H1 (cell line): Measurements from ENCODE around the gene FAM181A. TPM values are rescaled to one million over a fixed set of nuclear protein-coding genes. Genes with fewer than 3 reads are reported as not detected.

Experiments
- BACH1 ChIP-seq: IDR thresholded peaks from 2 replicates; pipeline ENCODE4 v1.6.1; 2012; ENCODE audit warnings: low read length, improper control_type of control experiment
- CBX8 ChIP-seq: fragments of 300-800, 300-1000 bp; sonication (generic); IDR thresholded peaks from 2 replicates; pipeline ENCODE4 v1.7.1; 2016; ENCODE audit warnings: low read depth, low read length, borderline replicate concordance
- CEBPB ChIP-seq: IDR thresholded peaks from 2 replicates; pipeline ENCODE4 v1.6.1; 2012; ENCODE audit warnings: low read depth, low read length
- CREB1 ChIP-seq: IDR thresholded peaks from 2 replicates; pipeline ENCODE4 v1.6.1; 2012; ENCODE audit warnings: inconsistent platforms
- EGR1 ChIP-seq: IDR thresholded peaks from 2 replicates; pipeline ENCODE4 v1.6.1; 2011; ENCODE audit warnings: low read depth, low read length, borderline replicate concordance
- FOSL1 ChIP-seq: IDR thresholded peaks from 2 replicates; pipeline ENCODE4 v1.6.1; 2011; ENCODE audit warnings: mild to moderate bottlenecking, low read depth, low read length, moderate library complexity; ENCODE audit not compliant: insufficient read depth
- JUN ChIP-seq: IDR thresholded peaks from 2 replicates; pipeline ENCODE4 v1.6.1; 2011; ENCODE audit warnings: low read depth, mild to moderate bottlenecking, improper control_type of control experiment, low read length
- KDM1A ChIP-seq: fragments of 200-600, 300-600 bp; sonication (generic); IDR thresholded peaks from 2 replicates; pipeline ENCODE4 v1.7.1; 2016; ENCODE audit warnings: mild to moderate bottlenecking, low read length, borderline replicate concordance
- KDM4A ChIP-seq: IDR thresholded peaks from one replicate; pipeline ENCODE4 v1.7.1; 2012; ENCODE audit warnings: low read depth, mild to moderate bottlenecking, moderate library complexity, low read length, inconsistent platforms; ENCODE audit not compliant: severe bottlenecking
- NRF1 ChIP-seq: IDR thresholded peaks from 2 replicates; pipeline ENCODE4 v1.6.1; 2011; ENCODE audit warnings: mild to moderate bottlenecking, low read depth, low read length, improper control_type of control experiment
- POLR2A ChIP-seq, 2 experiments: IDR thresholded peaks; 1 replicate in 1 of 2; 2 replicates in 1 of 2; pipeline ENCODE4 v1.6.1; 2011; ENCODE audit warnings: low read depth in 2 of 2, low read length in 2 of 2, mild to moderate bottlenecking in 2 of 2; ENCODE audit errors: control extremely low read depth in 1 of 2
- POU5F1 ChIP-seq: IDR thresholded peaks from 2 replicates; pipeline ENCODE4 v1.6.1; 2011; ENCODE audit warnings: low read depth, mild to moderate bottlenecking, low read length, moderate library complexity
- RAD21 ChIP-seq, 2 experiments: IDR thresholded peaks in 1 of 2; conservative IDR thresholded peaks in 1 of 2; 2 replicates each; pipeline ENCODE4 v1.6.1; 2011; ENCODE audit warnings: low read depth in 2 of 2, low read length in 2 of 2, improper control_type of control experiment in 1 of 2, inconsistent platforms in 1 of 2, mild to moderate bottlenecking in 1 of 2, moderate library complexity in 1 of 2
- RFX5 ChIP-seq: IDR thresholded peaks from 2 replicates; pipeline ENCODE4 v1.6.1; 2011; ENCODE audit warnings: low read depth, low read length, improper control_type of control experiment, borderline replicate concordance
- RNF2 ChIP-seq: fragments of 200-900, 300-1000 bp; sonication (generic); IDR thresholded peaks from 2 replicates; pipeline ENCODE4 v1.7.1; 2016; ENCODE audit warnings: borderline replicate concordance, low read depth, mild to moderate bottlenecking, antibody characterized with exemption, low read length; ENCODE audit not compliant: poor library complexity, severe bottlenecking; ENCODE audit errors: missing control alignments
- SIN3A ChIP-seq, 2 experiments: IDR thresholded peaks in 1 of 2; conservative IDR thresholded peaks in 1 of 2; 2 replicates each; pipeline ENCODE4 v1.6.1; 2011 to 2012; ENCODE audit warnings: low read length in 2 of 2, improper control_type of control experiment in 1 of 2, low read depth in 1 of 2, mild to moderate bottlenecking in 1 of 2
- SIX5 ChIP-seq: IDR thresholded peaks from 2 replicates; pipeline ENCODE4 v1.6.1; 2011; ENCODE audit warnings: mild to moderate bottlenecking, low read depth, low read length
- SP4 ChIP-seq: IDR thresholded peaks from 2 replicates; pipeline ENCODE4 v1.6.1; 2012; ENCODE audit warnings: low read length, inconsistent platforms
- SUZ12 ChIP-seq: fragments of 200-600 bp; sonication (generic); IDR thresholded peaks from 2 replicates; pipeline ENCODE4 v1.6.1; 2012; ENCODE audit warnings: mild to moderate bottlenecking, inconsistent platforms, low read length, moderate library complexity, mixed read lengths
- TAF1 ChIP-seq: IDR thresholded peaks from 2 replicates; pipeline ENCODE4 v1.6.1; 2011; ENCODE audit warnings: mild to moderate bottlenecking, low read depth, low read length
- TAF7 ChIP-seq: optimal IDR thresholded peaks from 2 replicates; pipeline ENCODE3; 2011; ENCODE audit warnings: low read depth, mild to moderate bottlenecking, inconsistent platforms, low read length, moderate library complexity, borderline replicate concordance
- polyA plus RNA-seq, 7 experiments: library from polyadenylated mRNA; depleted of rRNA in 3 of 7; stranded (reverse) in 5 of 7; unstranded in 2 of 7; fragments of >200 nt in 5 of 7; fragments of 200-250 nt in 2 of 7; gene quantifications; 1 replicate in 5 of 7; 2 replicates in 1 of 7; 4 replicates in 1 of 7; pipeline versions ENCODE4 v1.2.1 to v1.2.3, GENCODE V29; 2011 to 2013; ENCODE audit warnings: missing spikeins in 2 of 7, mixed read lengths in 2 of 7
- total RNA-seq: library from RNA; stranded (reverse); fragmentation: NEBNext Ultra II Directional; extraction: Animal tissue kit (Norgen Biotek cat#: 25700); gene quantifications from 2 replicates; pipeline ENCODE4 v1.2.1, GENCODE V29; 2021
- TF ChIP-seq, protein P1 (sequence below): IDR thresholded peaks from 2 replicates; pipeline ENCODE4 v1.6.1; 2011; ENCODE audit warnings: low read depth, mild to moderate bottlenecking, low read length; ENCODE audit not compliant: insufficient read depth

The FAM181A gene
- total and polyA plus RNA-seq, 2 of the 8 experiments (the other 6 are each of a cell fraction or from before 2014, with no cell fraction given): not detected

DNA sequence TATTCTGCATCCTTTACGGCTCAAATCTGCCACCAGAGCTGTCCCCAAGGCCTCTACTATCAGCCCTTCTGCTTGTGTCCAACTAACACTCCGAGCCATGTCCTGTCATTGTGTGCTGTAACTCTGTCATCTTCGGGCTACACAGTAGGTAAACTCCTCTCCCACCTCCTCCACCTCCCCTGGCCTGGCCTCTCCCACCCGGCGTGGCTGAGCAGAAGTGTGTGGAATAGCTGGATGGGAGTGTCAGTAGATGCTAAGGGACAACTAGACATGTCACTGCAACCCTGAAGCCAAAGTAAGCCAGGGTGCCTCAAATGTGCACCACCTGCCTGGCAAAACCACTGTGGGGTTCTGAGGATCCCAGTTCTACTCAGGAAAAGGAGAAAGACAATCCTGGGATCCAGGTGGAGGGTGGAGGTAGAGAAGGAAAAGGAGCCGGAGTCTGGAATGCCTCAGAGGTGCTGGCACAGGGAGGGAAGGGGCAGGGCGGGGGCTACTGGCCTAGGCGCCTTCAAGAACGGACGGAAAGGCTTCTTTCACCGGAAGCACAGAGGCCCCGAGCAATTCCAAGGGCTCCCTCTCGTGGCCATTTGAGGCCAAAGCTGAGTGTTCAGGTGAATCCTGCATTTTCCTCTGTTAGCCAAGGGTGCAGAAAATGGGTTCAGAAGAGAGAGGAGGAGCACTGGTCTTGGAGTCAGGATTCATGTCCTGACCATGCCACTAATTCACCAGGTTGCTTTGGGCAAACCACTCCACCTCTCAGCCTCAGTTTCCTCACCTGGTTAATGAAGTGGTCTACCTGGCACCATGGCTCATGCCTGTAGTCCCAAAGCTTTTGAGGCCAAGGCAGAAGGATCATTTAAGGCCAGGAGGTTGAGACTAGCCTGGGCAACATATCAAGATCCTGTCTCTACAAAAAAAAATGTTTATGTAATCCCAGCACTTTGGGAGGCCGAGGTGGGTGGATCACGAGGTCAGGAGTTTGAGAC is 20.5 kb upstream of the FAM181A start (continued):
- TF ChIP-seq KDM1A (peak; percentile 79; the same call in 1 of the 2 replicates), JUN (no peak), KDM4A (no peak), TAF7 (no peak), POLR2A (IDR thresholded peaks at IDR 0.05; ENCODE audit: control extremely low read depth in 1 of 2, low read depth in 2 of 2, low read length in 2 of 2) (no peak), TAF1 (no peak), SIN3A (conservative IDR thresholded peaks at IDR 0.05 in 1 of 2, IDR thresholded peaks at IDR 0.05 in 1 of 2; ENCODE audit: low read depth in 1 of 2, low read length in 2 of 2) (no peak), SP4 (no peak), CREB1 (no peak), SIX5 (no peak), NRF1 (no peak), CBX8 (no peak), RFX5 (no peak), BACH1 (no peak), FOSL1 (no peak), RAD21 (IDR thresholded peaks at IDR 0.05 in 1 of 2, conservative IDR thresholded peaks at IDR 0.05 in 1 of 2; ENCODE audit: low read depth in 2 of 2, low read length in 2 of 2) (peak; percentile 90), EGR1 (no peak), RNF2 (no peak), CEBPB (no peak), SUZ12 (no peak), POU5F1 (no peak)
- TF ChIP-seq, protein P1, sequence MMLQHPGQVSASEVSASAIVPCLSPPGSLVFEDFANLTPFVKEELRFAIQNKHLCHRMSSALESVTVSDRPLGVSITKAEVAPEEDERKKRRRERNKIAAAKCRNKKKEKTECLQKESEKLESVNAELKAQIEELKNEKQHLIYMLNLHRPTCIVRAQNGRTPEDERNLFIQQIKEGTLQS: no peak
